ENCODE results near the gene GALK2.

DNA sequence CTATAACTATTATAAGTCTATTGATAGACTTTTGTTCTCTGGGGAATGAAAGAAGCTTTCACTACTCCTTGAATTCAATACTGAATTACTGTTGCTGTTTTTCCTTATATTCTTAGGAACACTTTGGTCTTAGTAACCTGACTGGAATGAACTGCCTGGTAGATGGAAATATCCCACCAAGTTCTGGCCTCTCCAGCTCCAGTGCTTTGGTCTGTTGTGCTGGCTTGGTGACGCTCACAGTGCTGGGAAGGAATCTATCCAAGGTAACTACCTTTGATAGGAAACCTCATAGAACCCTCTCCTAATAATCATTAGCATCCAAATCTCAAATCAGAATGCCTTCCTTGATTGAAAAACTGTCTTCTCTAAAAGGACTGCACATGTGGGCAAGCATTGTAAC, 69.1 kb downstream of the GALK2 start:
- TF ChIP-seq SIN3A (IDR thresholded peaks at IDR 0.05; ENCODE audit: borderline replicate concordance, insufficient read depth, low read length) (no peak), TAF1 (IDR thresholded peaks at IDR 0.05; ENCODE audit: borderline replicate concordance, insufficient read depth, low read length) (no peak)
- TF ChIP-seq, protein P1, sequence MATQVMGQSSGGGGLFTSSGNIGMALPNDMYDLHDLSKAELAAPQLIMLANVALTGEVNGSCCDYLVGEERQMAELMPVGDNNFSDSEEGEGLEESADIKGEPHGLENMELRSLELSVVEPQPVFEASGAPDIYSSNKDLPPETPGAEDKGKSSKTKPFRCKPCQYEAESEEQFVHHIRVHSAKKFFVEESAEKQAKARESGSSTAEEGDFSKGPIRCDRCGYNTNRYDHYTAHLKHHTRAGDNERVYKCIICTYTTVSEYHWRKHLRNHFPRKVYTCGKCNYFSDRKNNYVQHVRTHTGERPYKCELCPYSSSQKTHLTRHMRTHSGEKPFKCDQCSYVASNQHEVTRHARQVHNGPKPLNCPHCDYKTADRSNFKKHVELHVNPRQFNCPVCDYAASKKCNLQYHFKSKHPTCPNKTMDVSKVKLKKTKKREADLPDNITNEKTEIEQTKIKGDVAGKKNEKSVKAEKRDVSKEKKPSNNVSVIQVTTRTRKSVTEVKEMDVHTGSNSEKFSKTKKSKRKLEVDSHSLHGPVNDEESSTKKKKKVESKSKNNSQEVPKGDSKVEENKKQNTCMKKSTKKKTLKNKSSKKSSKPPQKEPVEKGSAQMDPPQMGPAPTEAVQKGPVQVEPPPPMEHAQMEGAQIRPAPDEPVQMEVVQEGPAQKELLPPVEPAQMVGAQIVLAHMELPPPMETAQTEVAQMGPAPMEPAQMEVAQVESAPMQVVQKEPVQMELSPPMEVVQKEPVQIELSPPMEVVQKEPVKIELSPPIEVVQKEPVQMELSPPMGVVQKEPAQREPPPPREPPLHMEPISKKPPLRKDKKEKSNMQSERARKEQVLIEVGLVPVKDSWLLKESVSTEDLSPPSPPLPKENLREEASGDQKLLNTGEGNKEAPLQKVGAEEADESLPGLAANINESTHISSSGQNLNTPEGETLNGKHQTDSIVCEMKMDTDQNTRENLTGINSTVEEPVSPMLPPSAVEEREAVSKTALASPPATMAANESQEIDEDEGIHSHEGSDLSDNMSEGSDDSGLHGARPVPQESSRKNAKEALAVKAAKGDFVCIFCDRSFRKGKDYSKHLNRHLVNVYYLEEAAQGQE (IDR thresholded peaks at IDR 0.05; ENCODE audit: insufficient read depth in 1 of 2, low read depth in 2 of 2, low read length in 2 of 2), result no peak
